HEK293 (cell line): ENCODE data around the gene ZBTB43.

ENCODE experiments used
- CTCF ChIP-seq: fragments of 450-650 bp; formaldehyde crosslinking; IDR thresholded peaks from 2 replicates; pipeline ENCODE4 v1.5.1; 2016; ENCODE audit warnings: missing biosample characterization, missing genetic modification characterization
- REST ChIP-seq: fragments of 450-650 bp; formaldehyde crosslinking; IDR thresholded peaks from 2 replicates; pipeline ENCODE4 v1.5.1; 2016; ENCODE audit warnings: missing biosample characterization, missing genetic modification characterization
- ZFP41 ChIP-seq: fragments of 450-650 bp; formaldehyde crosslinking; IDR thresholded peaks from 2 replicates; pipeline ENCODE4 v1.5.1; 2016; ENCODE audit warnings: missing biosample characterization, missing genetic modification characterization, borderline replicate concordance

GRCh38 chr9:126857261-126857960, 52.6 kb downstream of the ZBTB43 start:
- TF ChIP-seq CTCF (no peak), REST (tag by site-specific recombination) (no peak), ZFP41 (tag by site-specific recombination) (no peak)
